T-helper 17 cell (primary cell): ENCODE results near the gene BEND3. TPM values are rescaled to one million over a fixed set of nuclear protein-coding genes. Genes with fewer than 3 reads are reported as not detected.

Source experiments
- ATAC-seq: fragments of 150-1000 bp; cut with Tn5 transposase; 2 replicates; pipeline ENCODE4 v1.10.0; 2021; ENCODE audit warnings: mild to moderate bottlenecking, moderate library complexity
- DNase-seq, 3 donors: peaks; one replicate each; pipeline versions ENCODE4 v3.0.0 to v3.0.0-alpha.2; 2020 to 2021
- H3K9me3 ChIP-seq: one replicate; pipeline ENCODE4 v1.7.0; 2013; ENCODE audit warnings: low read length, mild to moderate bottlenecking; ENCODE audit not compliant: control insufficient read depth, poor library complexity, severe bottlenecking
- H3K27ac Mint-ChIP-seq: one replicate; pipeline ENCODE4 v1.8.0; 2022; ENCODE audit warnings: mild to moderate bottlenecking, moderate library complexity, mixed read lengths
- H3K27me3 Mint-ChIP-seq: one replicate; pipeline ENCODE4 v1.8.0; 2022; ENCODE audit warnings: mixed read lengths
- H3K36me3 Mint-ChIP-seq: one replicate; pipeline ENCODE4 v1.8.0; 2022; ENCODE audit warnings: low read depth, mixed read lengths
- H3K4me1 Mint-ChIP-seq: one replicate; pipeline ENCODE4 v1.8.0; 2022; ENCODE audit warnings: mild to moderate bottlenecking, mixed read lengths
- H3K4me3 Mint-ChIP-seq: one replicate; pipeline ENCODE4 v1.8.0; 2022; ENCODE audit warnings: mild to moderate bottlenecking, moderate library complexity, mixed read lengths
- total RNA-seq, 4 donors: library from RNA in 2 of 4; stranded (reverse) in 2 of 4; gene quantifications; one replicate each; pipeline ENCODE4 v1.2.3 and lab custom pipeline; 2022 to 2026

BEND3 gene
- total RNA-seq, 2 donors from 2014 or later = 1.4 to 1.7 TPM

DNA sequence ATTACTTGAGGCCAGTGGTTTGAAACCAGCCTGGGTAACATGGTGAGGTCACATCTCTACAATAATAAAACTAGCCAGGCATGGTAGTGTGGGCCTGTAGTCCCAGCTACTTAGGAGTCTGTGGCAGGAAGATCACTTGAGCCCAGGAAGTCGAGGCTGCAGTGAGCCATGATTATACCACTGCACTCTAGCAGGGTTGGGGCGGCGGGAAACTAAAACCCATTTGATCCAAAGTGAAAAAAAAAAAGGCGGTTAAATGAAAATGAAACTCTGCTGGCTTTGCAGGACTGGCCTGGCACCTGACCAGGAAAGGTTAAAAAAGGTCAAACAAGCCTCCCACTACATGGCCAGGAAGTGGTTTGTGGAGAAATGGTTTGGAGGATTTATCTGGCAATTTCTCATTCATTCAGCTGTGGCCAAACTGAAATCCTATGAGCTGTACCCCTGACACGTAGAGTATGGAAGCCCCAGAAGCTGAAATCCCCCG lies 50.7 kb downstream of the BEND3 start:
- DNase-seq (no peak), ATAC-seq (no peak)
- H3K36me3 Mint-ChIP-seq = no peaks in the 10 kb centered on the region
- H3K9me3 ChIP-seq = no peaks in the 10 kb centered on the region
- H3K27me3 Mint-ChIP-seq = no peaks in the 10 kb centered on the region
- peak overlapping the region; percentile 47 for H3K4me3 Mint-ChIP-seq
- H3K4me1 Mint-ChIP-seq = peaks cover 21% of the 10 kb centered on the region
- no peak overlapping the region for H3K27ac Mint-ChIP-seq

DNA sequence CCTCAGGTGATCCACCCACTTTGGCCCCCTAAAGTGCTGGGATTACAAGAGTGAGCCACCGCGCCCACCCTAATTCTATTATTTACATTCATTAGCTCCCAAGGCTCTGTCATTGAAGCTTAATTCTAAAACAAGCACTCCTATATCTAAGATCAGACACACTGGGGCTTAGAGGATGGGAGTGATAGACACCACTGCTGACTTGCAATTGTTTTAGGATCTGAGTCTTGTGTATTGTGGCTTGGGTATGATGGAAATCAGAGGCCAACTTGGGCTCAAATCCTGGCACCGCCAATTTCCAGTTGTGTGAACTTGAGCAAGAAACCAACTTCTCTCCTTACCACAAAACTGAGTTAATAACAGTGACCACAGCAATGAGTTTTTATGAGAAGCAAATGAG lies 52.6 kb downstream of the BEND3 start:
- Mint-ChIP-seq H3K4me1 (peaks cover 21% of the 10 kb centered on the region), H3K27me3 (no peaks in the 10 kb centered on the region), H3K36me3 (no peaks in the 10 kb centered on the region), H3K4me3 (peak overlapping the region; percentile 25), H3K27ac (no peak overlapping the region)
- H3K9me3 ChIP-seq = no peaks in the 10 kb centered on the region
- no peak for ATAC-seq
- no peak for DNase-seq

DNA sequence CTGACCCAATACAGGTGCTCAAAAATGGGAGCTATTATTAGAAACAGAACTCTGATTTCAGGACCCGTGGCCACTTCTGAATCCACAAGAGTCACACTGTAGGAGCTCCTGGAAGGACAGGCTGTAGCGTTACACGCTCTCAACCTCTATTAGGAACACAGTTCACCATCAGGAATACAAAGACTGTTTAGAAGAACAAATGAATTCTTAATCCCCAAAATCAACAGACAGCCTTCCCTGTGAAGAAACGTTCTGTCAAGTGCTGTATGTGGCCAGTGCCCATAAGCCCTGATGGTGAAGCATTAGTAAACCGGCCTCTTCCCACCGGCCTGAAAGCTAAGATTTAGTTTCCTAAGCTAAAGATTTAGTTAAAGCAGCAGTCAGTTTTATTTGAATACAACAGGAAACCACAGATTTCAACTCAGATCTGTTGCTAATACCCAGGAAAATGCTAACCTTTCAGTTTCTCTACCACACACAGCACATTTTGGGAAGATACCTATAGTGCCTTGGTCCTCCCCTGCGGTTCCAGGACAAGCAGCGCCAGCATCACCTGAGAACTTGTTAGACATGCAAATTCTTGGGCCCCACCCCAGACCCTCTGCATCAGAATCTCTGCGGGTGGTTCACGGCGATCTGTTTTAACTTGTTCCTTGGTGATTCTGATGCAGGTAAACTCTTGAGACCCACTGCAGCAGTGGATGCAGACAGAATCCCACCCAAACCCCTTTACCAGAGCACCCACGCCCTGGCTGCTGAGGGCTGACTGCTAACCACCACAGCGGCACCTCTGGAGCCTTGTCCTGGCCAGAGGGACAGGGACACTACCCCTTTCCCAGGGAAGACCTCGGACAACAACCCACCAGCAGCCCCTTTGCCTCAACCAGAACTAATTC lies 53.9 kb downstream of the BEND3 start:
- no peak for DNase-seq
- Mint-ChIP-seq H3K27me3 (no peaks in the 10 kb centered on the region), H3K36me3 (no peaks in the 10 kb centered on the region), H3K27ac (peak overlapping the region; percentile 85), H3K4me1 (peaks cover 21% of the 10 kb centered on the region), H3K4me3 (peak overlapping the region; percentile 75)
- peak; percentile 71 for ATAC-seq
- no peaks in the 10 kb centered on the region for H3K9me3 ChIP-seq

DNA sequence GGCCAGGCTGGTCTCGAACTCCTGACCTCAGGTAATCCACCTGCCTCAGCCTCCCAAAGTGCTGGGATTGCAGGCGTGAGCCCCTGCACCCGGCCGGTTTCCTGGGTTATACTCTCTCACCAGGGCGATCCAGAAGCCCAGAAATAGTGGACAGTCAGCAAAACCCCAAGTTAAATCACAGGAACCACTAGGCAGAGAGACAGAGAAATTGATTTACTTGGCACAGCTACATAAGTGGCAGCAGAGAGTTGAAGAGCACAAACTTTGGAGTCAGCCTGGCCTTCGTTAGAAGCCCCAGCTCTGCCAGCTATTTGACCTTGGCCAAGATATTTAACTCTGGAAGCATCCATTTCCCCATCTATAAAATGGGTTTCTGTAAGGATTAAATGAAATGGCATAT lies 54.6 kb downstream of the BEND3 start:
- no peaks in the 10 kb centered on the region for H3K36me3 Mint-ChIP-seq
- no peak overlapping the region for H3K4me3 Mint-ChIP-seq
- peaks cover 20% of the 10 kb centered on the region for H3K4me1 Mint-ChIP-seq
- DNase-seq (no peak), ATAC-seq (no peak)
- no peaks in the 10 kb centered on the region for H3K27me3 Mint-ChIP-seq
- H3K9me3 ChIP-seq = no peaks in the 10 kb centered on the region
- H3K27ac Mint-ChIP-seq = no peak overlapping the region

DNA sequence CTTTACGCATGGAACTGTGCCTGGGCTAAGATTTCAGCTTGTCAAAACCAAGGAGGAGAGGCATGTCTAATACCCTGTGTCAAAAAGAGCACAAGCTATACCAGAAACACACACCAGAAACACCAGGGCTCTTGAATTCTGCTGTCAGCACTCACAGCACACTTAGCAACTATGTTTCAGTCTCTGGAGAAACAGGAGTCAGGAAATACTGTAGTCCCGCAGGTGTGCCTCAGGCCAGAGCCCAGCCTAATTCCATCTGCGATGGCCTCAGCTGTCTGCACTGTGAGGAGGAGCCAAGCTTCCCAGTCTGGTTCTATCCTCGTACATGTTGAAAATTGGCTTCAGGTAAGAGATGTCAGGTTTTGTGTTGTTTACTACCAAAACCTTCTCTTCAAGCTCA lies 55.7 kb downstream of the BEND3 start:
- H3K36me3 Mint-ChIP-seq = no peaks in the 10 kb centered on the region
- no peaks in the 10 kb centered on the region for H3K9me3 ChIP-seq
- H3K4me1 Mint-ChIP-seq = peaks cover 17% of the 10 kb centered on the region
- DNase-seq (no peak), ATAC-seq (no peak)
- H3K27ac Mint-ChIP-seq = no peak overlapping the region
- H3K4me3 Mint-ChIP-seq = no peak overlapping the region
- no peaks in the 10 kb centered on the region for H3K27me3 Mint-ChIP-seq

- H3K4me1 Mint-ChIP-seq = peaks cover 15% of the 10 kb centered on the region
- no peak for DNase-seq
- no peaks in the 10 kb centered on the region for H3K9me3 ChIP-seq
- no peaks in the 10 kb centered on the region for H3K27me3 Mint-ChIP-seq
- ATAC-seq = no peak
- H3K27ac Mint-ChIP-seq = no peak overlapping the region
- H3K4me3 Mint-ChIP-seq = no peak overlapping the region
- H3K36me3 Mint-ChIP-seq = no peaks in the 10 kb centered on the region
These were observed 57.6 kb downstream of the BEND3 start for GRCh38 chr6:107057679-107058078.

GRCh38 chr6:107056796-107057195 lies 58.5 kb downstream of the BEND3 start:
- Mint-ChIP-seq H3K4me3 (no peak overlapping the region), H3K36me3 (no peaks in the 10 kb centered on the region), H3K4me1 (peaks cover 10% of the 10 kb centered on the region), H3K27ac (peak overlapping the region; percentile 19), H3K27me3 (no peaks in the 10 kb centered on the region)
- ATAC-seq (no peak), DNase-seq (no peak)
- no peaks in the 10 kb centered on the region for H3K9me3 ChIP-seq

DNA sequence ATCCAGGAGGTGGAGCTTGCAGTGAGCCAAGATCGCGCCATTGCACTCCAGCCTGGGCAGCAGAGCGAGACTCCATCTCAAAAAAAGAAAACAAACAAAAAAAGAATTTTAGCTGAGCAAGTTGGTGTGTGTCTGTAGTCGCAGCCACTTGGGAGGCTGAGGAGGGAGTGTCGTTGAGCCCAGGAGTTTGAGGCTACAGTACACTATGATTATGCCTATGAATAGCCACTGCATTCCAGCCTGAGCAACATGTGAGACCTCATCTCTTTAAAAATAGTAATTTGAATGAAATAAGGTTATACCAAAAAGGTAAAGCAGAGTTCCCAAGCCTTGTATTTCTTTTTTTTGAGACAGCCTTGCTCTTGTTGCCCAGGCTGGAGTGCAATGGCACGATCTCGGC lies 67.5 kb downstream of the BEND3 start:
- no peak for DNase-seq

DNA sequence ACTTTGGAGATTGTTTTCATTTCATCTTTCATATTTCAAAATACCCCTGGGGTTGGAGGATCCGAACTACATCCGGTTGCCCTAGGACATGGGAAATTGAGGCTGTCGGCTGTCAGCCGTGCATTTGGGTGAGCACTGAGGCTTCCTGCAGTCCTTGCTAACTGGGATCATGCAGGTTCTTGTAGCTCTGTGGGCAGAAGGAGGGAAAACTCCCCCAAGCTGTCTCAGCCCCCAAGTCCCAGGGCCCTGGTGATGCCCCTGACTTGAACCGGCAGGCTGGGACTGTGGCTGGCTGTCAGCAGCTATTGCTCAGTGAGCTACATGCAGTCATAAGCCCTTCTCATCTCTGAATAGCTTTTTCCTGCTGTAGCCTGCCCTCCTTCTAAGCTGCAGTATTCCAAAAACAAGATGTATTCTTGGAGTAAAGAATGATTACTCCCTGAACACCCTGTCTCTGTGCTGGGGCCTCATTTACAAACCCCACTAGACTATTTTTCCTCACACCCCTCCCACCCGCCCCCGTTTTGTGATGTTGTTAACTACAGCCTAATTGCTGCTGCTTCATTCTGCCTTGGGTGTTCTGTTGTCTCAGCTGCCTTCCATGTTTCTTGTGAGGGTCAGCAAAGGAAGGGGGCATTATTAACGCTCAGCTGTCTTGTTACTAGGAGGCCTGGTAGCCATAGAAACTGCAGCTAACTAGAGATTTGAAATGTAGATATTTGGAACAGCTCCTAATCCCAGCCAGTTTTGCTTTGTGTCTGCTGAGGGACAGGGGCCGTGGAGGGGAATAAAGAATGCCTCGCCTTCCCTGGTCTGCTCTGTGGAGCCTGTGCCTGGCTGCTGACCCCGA lies 69.3 kb downstream of the BEND3 start:
- no peak for DNase-seq
- H3K27ac Mint-ChIP-seq = no peak overlapping the region
- H3K9me3 ChIP-seq = no peaks in the 10 kb centered on the region
- H3K4me3 Mint-ChIP-seq = no peak overlapping the region
- ATAC-seq = no peak
- H3K27me3 Mint-ChIP-seq = no peaks in the 10 kb centered on the region
- no peaks in the 10 kb centered on the region for H3K36me3 Mint-ChIP-seq
- H3K4me1 Mint-ChIP-seq = no peaks in the 10 kb centered on the region

More for the DNA sequence above, 67.5 kb downstream of the BEND3 start:
- no peak overlapping the region for H3K27ac Mint-ChIP-seq
- H3K4me3 Mint-ChIP-seq = no peak overlapping the region
- no peaks in the 10 kb centered on the region for H3K4me1 Mint-ChIP-seq
- H3K36me3 Mint-ChIP-seq = no peaks in the 10 kb centered on the region
- no peaks in the 10 kb centered on the region for H3K27me3 Mint-ChIP-seq
- no peak for ATAC-seq
- H3K9me3 ChIP-seq = no peaks in the 10 kb centered on the region

DNA sequence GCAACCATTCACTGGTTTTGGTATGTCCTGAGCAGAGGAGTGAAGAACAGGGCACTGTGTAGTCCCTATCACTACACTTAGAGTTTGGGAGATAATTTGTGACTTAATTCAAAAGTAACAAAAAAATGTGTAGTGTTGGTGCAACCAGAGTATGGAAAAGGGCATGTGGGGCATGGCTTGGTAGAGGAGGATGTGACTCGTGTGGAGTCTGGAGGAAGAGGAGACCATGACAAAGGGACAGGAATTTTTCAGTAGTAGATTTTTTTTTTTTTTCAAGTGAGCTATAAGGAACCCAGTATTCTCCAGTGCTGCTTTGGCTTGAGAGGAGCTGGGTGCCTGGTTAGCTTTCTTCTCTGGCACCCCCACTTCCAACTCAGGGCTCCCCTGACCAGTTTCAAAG lies 82.2 kb downstream of the BEND3 start:
- Mint-ChIP-seq H3K27ac (no peak overlapping the region), H3K36me3 (peaks cover 2% of the 10 kb centered on the region), H3K4me1 (peaks cover 29% of the 10 kb centered on the region), H3K4me3 (no peak overlapping the region), H3K27me3 (no peaks in the 10 kb centered on the region)
- no peak for DNase-seq
- ATAC-seq = no peak
- no peaks in the 10 kb centered on the region for H3K9me3 ChIP-seq

GRCh38 chr6:107032051-107032450 lies 83.3 kb downstream of the BEND3 start:
- DNase-seq (no peak), ATAC-seq (no peak)
- Mint-ChIP-seq H3K27me3 (no peaks in the 10 kb centered on the region), H3K36me3 (peaks cover 2% of the 10 kb centered on the region), H3K4me3 (no peak overlapping the region), H3K27ac (no peak overlapping the region), H3K4me1 (peaks cover 29% of the 10 kb centered on the region)
- no peaks in the 10 kb centered on the region for H3K9me3 ChIP-seq

DNA sequence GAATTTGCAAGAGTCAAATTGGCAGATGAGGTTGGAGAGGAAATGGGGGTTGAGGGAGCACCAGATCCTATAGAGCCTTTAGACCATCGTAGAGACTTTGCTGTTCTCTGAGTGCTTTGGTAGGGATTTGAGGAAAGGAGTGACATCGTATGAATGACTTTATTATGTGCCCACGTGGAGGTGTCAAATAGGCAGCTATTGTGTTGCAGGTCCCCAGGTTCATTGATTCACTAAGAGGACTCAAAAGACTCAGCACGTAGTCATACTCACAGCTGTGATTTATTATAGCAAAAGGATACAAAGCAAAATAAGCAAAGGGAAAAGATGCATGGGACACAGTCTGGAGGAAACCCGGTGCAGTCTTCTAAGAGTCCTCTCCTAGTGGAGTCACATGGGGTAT lies 85.2 kb downstream of the BEND3 start:
- ATAC-seq (no peak), DNase-seq (no peak)
- Mint-ChIP-seq H3K36me3 (no peaks in the 10 kb centered on the region), H3K27me3 (no peaks in the 10 kb centered on the region), H3K4me1 (peaks cover 27% of the 10 kb centered on the region), H3K4me3 (peak overlapping the region; percentile 95), H3K27ac (peak overlapping the region; percentile 95)
- H3K9me3 ChIP-seq = no peaks in the 10 kb centered on the region

DNA sequence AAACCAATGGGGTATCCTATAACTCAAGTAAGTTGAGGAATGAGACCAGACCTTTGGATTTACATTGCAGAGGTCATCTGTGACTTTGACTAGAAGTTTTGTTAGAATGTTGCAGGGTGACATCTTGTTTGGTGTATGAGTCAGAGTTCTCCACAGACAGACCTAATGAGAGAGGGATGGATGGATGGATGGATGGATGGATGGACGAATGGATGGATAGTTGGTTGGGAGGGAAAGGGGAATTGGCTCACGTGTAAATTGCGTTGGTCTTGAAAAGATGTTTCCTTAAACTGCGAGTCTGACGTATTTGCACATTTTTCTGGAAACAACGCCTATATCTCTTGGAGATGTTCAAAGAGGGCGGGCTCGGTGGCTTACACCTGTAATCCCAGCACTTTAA lies 88.3 kb downstream of the BEND3 start:
- Mint-ChIP-seq H3K36me3 (no peaks in the 10 kb centered on the region), H3K27me3 (no peaks in the 10 kb centered on the region), H3K4me1 (peaks cover 19% of the 10 kb centered on the region), H3K4me3 (peak overlapping the region; percentile 95), H3K27ac (peak overlapping the region; percentile 46)
- no peaks in the 10 kb centered on the region for H3K9me3 ChIP-seq
- DNase-seq = no peak
- ATAC-seq = no peak
